B cell (primary cell): Measurements from ENCODE around the gene RALY. TPM values are rescaled to one million over a fixed set of nuclear protein-coding genes. Genes with fewer than 3 reads are reported as not detected.

Source experiments
- ATAC-seq: fragments of 200-7000 bp; cut with Tn5 transposase; one replicate; pipeline ENCODE4 v1.10.0; 2021; ENCODE audit warnings: low read depth, mild to moderate bottlenecking, moderate number of reproducible peaks, moderate library complexity
- CTCF ChIA-PET: fragments of 350-600 bp; sonication (Branson Sonifier 250); formaldehyde crosslinking; loops from one replicate; lab custom pipeline; 2021; ENCODE audit warnings: antibody characterized with exemption, inconsistent platforms; lab: Charles Lee
- POLR2A ChIA-PET: fragments of 350-600 bp; sonication (Branson Sonifier 250); formaldehyde crosslinking; loops from one replicate; lab custom pipeline; 2021; ENCODE audit warnings: antibody characterized with exemption; lab: Charles Lee
- DNase-seq: peaks from one replicate; pipeline ENCODE4 v3.0.0; 2013
- H2AFZ ChIP-seq: 2 replicates; pipeline ENCODE4 v1.6.1; 2012; ENCODE audit warnings: mild to moderate bottlenecking, low read depth, low read length; ENCODE audit not compliant: insufficient read depth, poor library complexity, severe bottlenecking
- H3K27ac ChIP-seq, 2 donors: 1 replicate in 1 of 2; 2 replicates in 1 of 2; pipeline ENCODE4 v1.5.1; 2012 to 2013; ENCODE audit warnings: low read length in 2 of 2, mild to moderate bottlenecking in 2 of 2, moderate library complexity in 1 of 2
- H3K27me3 ChIP-seq, 4 experiments: fragments of 200-600 bp in 1 of 4; sonication (generic) in 1 of 4; replicated peaks in 1 of 4; 1 replicate in 2 of 4; 2 replicates in 2 of 4; pipeline versions ENCODE4 v1.6.1 to v1.7.0; 2013 to 2016; ENCODE audit warnings: low read length in 3 of 4, mild to moderate bottlenecking in 2 of 4, mixed read lengths in 1 of 4, moderate library complexity in 1 of 4; ENCODE audit not compliant: insufficient read depth in 4 of 4, control insufficient read depth in 3 of 4; ENCODE audit errors: control extremely low read depth in 1 of 4
- H3K36me3 ChIP-seq, 2 experiments: replicated peaks in 1 of 2; 1 replicate in 1 of 2; 2 replicates in 1 of 2; pipeline versions ENCODE4 v1.6.1 to v1.7.1; 2013; ENCODE audit warnings: low read length in 1 of 2; ENCODE audit not compliant: insufficient read depth in 2 of 2, control insufficient read depth in 1 of 2; ENCODE audit errors: control extremely low read depth in 1 of 2, extremely low read depth in 1 of 2
- H3K4me1 ChIP-seq, 2 donors: fragments of 200-600 bp in 1 of 2; sonication (generic) in 1 of 2; 1 replicate in 1 of 2; 2 replicates in 1 of 2; pipeline versions ENCODE4 v1.5.1 to v1.6.1; 2013 to 2017; ENCODE audit warnings: low read length in 2 of 2; ENCODE audit not compliant: control insufficient read depth in 2 of 2, insufficient read depth in 2 of 2
- H3K4me2 ChIP-seq: replicated peaks from 2 replicates; pipeline ENCODE3; 2012; ENCODE audit warnings: mild to moderate bottlenecking, low read depth, low read length; ENCODE audit not compliant: poor library complexity, severe bottlenecking
- H3K4me3 ChIP-seq, 5 experiments: fragments of 200-600 bp in 1 of 5; sonication (generic) in 1 of 5; 1 replicate in 3 of 5; 2 replicates in 2 of 5; pipeline versions ENCODE4 v1.5.1 to v1.7.0; 2011 to 2016; ENCODE audit warnings: low read length in 4 of 5, mild to moderate bottlenecking in 4 of 5, low read depth in 2 of 5, control low read depth in 1 of 5, moderate library complexity in 1 of 5; ENCODE audit not compliant: insufficient read depth in 1 of 5; ENCODE audit errors: control extremely low read depth in 1 of 5, extremely low read depth in 1 of 5
- H3K79me2 ChIP-seq: fragments of 200-600 bp; sonication (generic); one replicate; pipeline ENCODE4 v1.6.0; 2016; ENCODE audit warnings: low read length; ENCODE audit not compliant: control insufficient read depth, insufficient read depth
- H3K9ac ChIP-seq: fragments of 200-600 bp; sonication (generic); 2 replicates; pipeline ENCODE4 v1.6.1; 2017; ENCODE audit warnings: mild to moderate bottlenecking, low read length, moderate library complexity
- H3K9me3 ChIP-seq, 3 donors: one replicate each; pipeline versions ENCODE4 v1.6.1 to v1.7.1; 2013; ENCODE audit warnings: low read length in 2 of 3; ENCODE audit not compliant: control insufficient read depth in 2 of 3, insufficient read depth in 1 of 3; ENCODE audit errors: control extremely low read depth in 1 of 3
- H4K20me1 ChIP-seq: 2 replicates; pipeline ENCODE4 v1.6.0; 2012; ENCODE audit warnings: mild to moderate bottlenecking, low read length; ENCODE audit not compliant: insufficient read depth, control insufficient read depth, poor library complexity, severe bottlenecking
- H3K27ac Mint-ChIP-seq: one replicate; pipeline ENCODE4 v1.8.0; 2021; ENCODE audit warnings: mixed read lengths
- H3K27me3 Mint-ChIP-seq: one replicate; pipeline ENCODE4 v1.8.0; 2021; ENCODE audit warnings: mixed read lengths
- H3K4me1 Mint-ChIP-seq: one replicate; pipeline ENCODE4 v1.8.0; 2021; ENCODE audit warnings: mixed read lengths
- H3K4me3 Mint-ChIP-seq: one replicate; pipeline ENCODE4 v1.8.0; 2021; ENCODE audit warnings: mixed read lengths
- H3K9me3 Mint-ChIP-seq: one replicate; pipeline ENCODE4 v1.8.0; 2022; ENCODE audit warnings: mixed read lengths; ENCODE audit not compliant: insufficient read depth
- EZH2 ChIP-seq: IDR thresholded peaks from 2 replicates; pipeline ENCODE4 v1.6.1; 2012; ENCODE audit warnings: borderline replicate concordance, low read depth, mild to moderate bottlenecking, moderate library complexity, low read length; ENCODE audit not compliant: insufficient read depth, poor library complexity, severe bottlenecking
- WGBS: methylation state at CpG from one replicate; pipeline ENCODE4 v1.1.5; 2013; ENCODE audit warnings: missing lambda C conversion rate; ENCODE audit not compliant: insufficient coverage; 5-methylcytosine and 5-hydroxymethylcytosine counted together
- intact Hi-C: fragments of 100-400 bp; cut with micrococcal nuclease; formaldehyde crosslinking; loops from one replicate; pipeline ENCODE4 v1.10.0; 2022
- polyA plus RNA-seq: library from polyadenylated mRNA; depleted of rRNA; stranded (reverse); fragments of >200 nt; gene quantifications from 2 replicates; pipeline ENCODE4 v1.2.3, GENCODE V29; 2012
- total RNA-seq, 2 donors: library from RNA; stranded (reverse); fragments of 120-200 nt in 1 of 2; gene quantifications; 1 replicate in 1 of 2; 2 replicates in 1 of 2; pipeline versions ENCODE4 v1.2.3 to v1.2.4, GENCODE V29; 2013 to 2022
- TF ChIP-seq, protein P1 (sequence below): fragments of 200-600 bp; IDR thresholded peaks from one replicate; pipeline ENCODE4 v1.8.0; 2022; ENCODE audit warnings: antibody characterized with exemption, mild to moderate bottlenecking

RALY gene
- total and polyA plus RNA-seq, 2 donors (not counting 1 experiment from before 2014, with no cell fraction given), result 89.8 to 94.4 TPM

GRCh38 chr20:34115232-34115631 lies 121.5 kb downstream of the RALY start:
- Histone ChIP-seq H3K4me2 (no peak overlapping the region), H3K27me3 (peaks cover 0 to 3% (median 0%) of the 10 kb centered on the region in 4 experiments), H3K4me1 (peaks cover 10 to 22% of the 10 kb centered on the region in 2 donors), H3K36me3 (peaks cover 0 to under 1% of the 10 kb centered on the region in 2 experiments), H4K20me1 (peaks cover 16% of the 10 kb centered on the region), H3K27ac (no peak overlapping the region), H2AFZ (no peak overlapping the region), H3K79me2 (peaks cover 18% of the 10 kb centered on the region), H3K9me3 (no peaks in the 10 kb centered on the region), H3K4me3 (no peak overlapping the region), H3K9ac (no peak overlapping the region)
- ATAC-seq (no peak), DNase-seq (no peak)
- ChIA-PET POLR2A (no interaction called here), CTCF (no interaction called here)
- peaks cover 6% of the 10 kb centered on the region for H3K27me3 Mint-ChIP-seq
- intact Hi-C loops, result loop anchor here (10.0 kb wide), 1 partner anchor 1840 kb away; the partner anchor contains the start of gene SCAND1
- H3K9me3 Mint-ChIP-seq, result no peaks in the 10 kb centered on the region
- no peak overlapping the region for H3K4me3 Mint-ChIP-seq
- peak overlapping the region; percentile 6 for H3K27ac Mint-ChIP-seq
- TF ChIP-seq EZH2, result no peak
- TF ChIP-seq, protein P1, sequence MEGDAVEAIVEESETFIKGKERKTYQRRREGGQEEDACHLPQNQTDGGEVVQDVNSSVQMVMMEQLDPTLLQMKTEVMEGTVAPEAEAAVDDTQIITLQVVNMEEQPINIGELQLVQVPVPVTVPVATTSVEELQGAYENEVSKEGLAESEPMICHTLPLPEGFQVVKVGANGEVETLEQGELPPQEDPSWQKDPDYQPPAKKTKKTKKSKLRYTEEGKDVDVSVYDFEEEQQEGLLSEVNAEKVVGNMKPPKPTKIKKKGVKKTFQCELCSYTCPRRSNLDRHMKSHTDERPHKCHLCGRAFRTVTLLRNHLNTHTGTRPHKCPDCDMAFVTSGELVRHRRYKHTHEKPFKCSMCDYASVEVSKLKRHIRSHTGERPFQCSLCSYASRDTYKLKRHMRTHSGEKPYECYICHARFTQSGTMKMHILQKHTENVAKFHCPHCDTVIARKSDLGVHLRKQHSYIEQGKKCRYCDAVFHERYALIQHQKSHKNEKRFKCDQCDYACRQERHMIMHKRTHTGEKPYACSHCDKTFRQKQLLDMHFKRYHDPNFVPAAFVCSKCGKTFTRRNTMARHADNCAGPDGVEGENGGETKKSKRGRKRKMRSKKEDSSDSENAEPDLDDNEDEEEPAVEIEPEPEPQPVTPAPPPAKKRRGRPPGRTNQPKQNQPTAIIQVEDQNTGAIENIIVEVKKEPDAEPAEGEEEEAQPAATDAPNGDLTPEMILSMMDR, result no peak
- H3K4me1 Mint-ChIP-seq, result peaks cover 20% of the 10 kb centered on the region

- peaks cover 5 to 7% of the 10 kb centered on the region in 2 donors for H3K4me1 ChIP-seq
- peaks cover 0 to 3% (median 0%) of the 10 kb centered on the region in 4 experiments for H3K27me3 ChIP-seq
- no peak for DNase-seq
- H3K27ac ChIP-seq, result no peak overlapping the region
- no peak overlapping the region for H3K4me3 ChIP-seq
- 100% methylated on average over 1 of the region's 2 CpGs for WGBS
- Mint-ChIP-seq H3K9me3 (no peaks in the 10 kb centered on the region), H3K27me3 (peaks cover 6% of the 10 kb centered on the region), H3K4me1 (peaks cover 10% of the 10 kb centered on the region), H3K27ac (no peak overlapping the region), H3K4me3 (no peak overlapping the region)
- POLR2A ChIA-PET, result no interaction called here
- no peak for ATAC-seq
- CTCF ChIA-PET, result interaction anchor here (0.9 to 1.2 kb wide), 2 partner anchors 9 to 39 kb away, joined by 3 to 4 read pairs; no protein-coding TSS in a partner anchor
- TF ChIP-seq, protein P1, result no peak
- no peak for TF ChIP-seq EZH2
- H4K20me1 ChIP-seq, result no peaks in the 10 kb centered on the region
- H2AFZ ChIP-seq, result no peak overlapping the region
- no peak overlapping the region for H3K9ac ChIP-seq
- H3K9me3 ChIP-seq, result no peaks in the 10 kb centered on the region
- no peak overlapping the region for H3K4me2 ChIP-seq
- intact Hi-C loops, result no loop called here
- H3K79me2 ChIP-seq, result no peaks in the 10 kb centered on the region
- no peaks in the 10 kb centered on the region for H3K36me3 ChIP-seq
These were observed 126.5 kb downstream of the RALY start for GRCh38 chr20:34120213-34120612.
